WTC11 (cell line): Measurements from ENCODE around the gene IZUMO1. TPM values are rescaled to one million over a fixed set of nuclear protein-coding genes. Genes with fewer than 3 reads are reported as not detected.
A peak's percentile ranks its signal among the peaks of the same experiment; 100 is the strongest.

Experiments used
- ATAC-seq: fragments of 200-7000 bp; cut with Tn5 transposase; 2 replicates; pipeline ENCODE4 v1.10.0; 2021; ENCODE audit warnings: mild to moderate bottlenecking, moderate library complexity
- CTCF ChIA-PET: fragments of 300-600 bp; sonication (Branson Sonifier 250); formaldehyde crosslinking; loops from one replicate; lab custom pipeline; 2021; ENCODE audit warnings: antibody characterized with exemption; lab: Charles Lee
- POLR2A ChIA-PET: fragments of 350-600 bp; sonication (Branson Sonifier 250); formaldehyde crosslinking; loops from one replicate; lab custom pipeline; 2021; ENCODE audit warnings: antibody characterized with exemption; lab: Charles Lee
- DNase-seq: peaks from one replicate; pipeline ENCODE4 v3.0.0; 2021; ENCODE audit warnings: low spot score
- H3K27ac Mint-ChIP-seq: 2 replicates; pipeline ENCODE4 v1.8.0; 2021; ENCODE audit warnings: mixed read lengths
- H3K27me3 Mint-ChIP-seq: 2 replicates; pipeline ENCODE4 v1.8.0; 2021; ENCODE audit warnings: low read depth, mild to moderate bottlenecking, moderate library complexity, mixed read lengths
- H3K36me3 Mint-ChIP-seq: 2 replicates; pipeline ENCODE4 v1.8.0; 2021; ENCODE audit warnings: mixed read lengths
- H3K4me1 Mint-ChIP-seq: 2 replicates; pipeline ENCODE4 v1.8.0; 2022; ENCODE audit warnings: mixed read lengths
- H3K4me3 Mint-ChIP-seq: 2 replicates; pipeline ENCODE4 v1.8.0; 2021; ENCODE audit warnings: mild to moderate bottlenecking, moderate library complexity, mixed read lengths
- H3K9me3 Mint-ChIP-seq: 2 replicates; pipeline ENCODE4 v1.8.0; 2021; ENCODE audit warnings: mixed read lengths
- AFF4 ChIP-seq: sonication (generic); formaldehyde crosslinking; IDR thresholded peaks from 2 replicates; pipeline ENCODE4 v1.8.1; 2023; ENCODE audit warnings: mild to moderate bottlenecking, missing genetic modification reagents, borderline replicate concordance
- ATF2 ChIP-seq: sonication (generic); formaldehyde crosslinking; IDR thresholded peaks from 2 replicates; pipeline ENCODE4 v1.8.1; 2022; ENCODE audit warnings: low read depth, missing genetic modification reagents, borderline replicate concordance
- GABPB1 ChIP-seq: sonication (generic); formaldehyde crosslinking; IDR thresholded peaks from 2 replicates; pipeline ENCODE4 v1.8.1; 2023; ENCODE audit warnings: mild to moderate bottlenecking, missing genetic modification reagents
- NFE2L1 ChIP-seq: sonication (generic); formaldehyde crosslinking; IDR thresholded peaks from 2 replicates; pipeline ENCODE4 v1.8.1; 2023; ENCODE audit warnings: missing genetic modification reagents
- NR1H2 ChIP-seq: sonication (generic); formaldehyde crosslinking; IDR thresholded peaks from 2 replicates; pipeline ENCODE4 v1.9.0; 2021; ENCODE audit warnings: mild to moderate bottlenecking, moderate library complexity, missing genetic modification reagents
- USF2 ChIP-seq: sonication (generic); formaldehyde crosslinking; IDR thresholded peaks from 2 replicates; pipeline ENCODE4 v1.8.1; 2023; ENCODE audit warnings: mild to moderate bottlenecking, missing genetic modification reagents, moderate library complexity
- ZNF121 ChIP-seq: sonication (generic); formaldehyde crosslinking; IDR thresholded peaks from 2 replicates; pipeline ENCODE4 v1.8.0; 2023; ENCODE audit warnings: missing genetic modification reagents
- ZNF396 ChIP-seq: fragments of 250-450 bp; sonication (Bioruptor Pico); IDR thresholded peaks from 2 replicates; pipeline ENCODE4 v1.8.0; 2021; ENCODE audit warnings: mild to moderate bottlenecking, moderate library complexity, borderline replicate concordance
- ZNF671 ChIP-seq: fragments of 250-450 bp; sonication (Bioruptor Pico); IDR thresholded peaks from 2 replicates; pipeline ENCODE4 v1.8.0; 2021; ENCODE audit warnings: mild to moderate bottlenecking
- total RNA-seq: library from RNA; stranded (reverse); gene quantifications from 3 replicates; pipeline ENCODE4 v1.2.3, GENCODE V29; 2021

Gene IZUMO1
- total RNA-seq, 1 experiment from 2014 or later = 2.2 TPM

GRCh38 chr19:48760504-48761205 lies 13.9 kb upstream of the IZUMO1 start:
- TF ChIP-seq ZNF671 (no peak), AFF4 (no peak), ZNF396 (no peak), ATF2 (no peak), ZNF121 (CRISPR knock-in tag) (no peak), USF2 (no peak)
- no peak for ATAC-seq
- H3K4me1 Mint-ChIP-seq = peaks cover 6% of the 10 kb centered on the region
- POLR2A ChIA-PET = interaction anchor here (0.6 kb wide), 1 partner anchor 47 kb away, joined by 3 read pairs; no protein-coding TSS in a partner anchor
- H3K4me3 Mint-ChIP-seq = no peak overlapping the region
- H3K27me3 Mint-ChIP-seq = peaks cover 37% of the 10 kb centered on the region
- H3K27ac Mint-ChIP-seq = no peak overlapping the region
- CTCF ChIA-PET = interaction anchor here (0.9 kb wide), 2 partner anchors 52 to 82 kb away, joined by 3 read pairs; no protein-coding TSS in a partner anchor
- no peak for DNase-seq
- no peaks in the 10 kb centered on the region for H3K36me3 Mint-ChIP-seq
- no peaks in the 10 kb centered on the region for H3K9me3 Mint-ChIP-seq

GRCh38 chr19:48757741-48758144 lies 11.0 kb upstream of the IZUMO1 start:
- CTCF ChIA-PET = interaction anchor here (0.7 to 1.4 kb wide), 4 partner anchors 11 to 139 kb away, joined by 3 to 4 read pairs (median 3); partner anchors contain the start of genes IZUMO1, RPL18 and SPHK2
- ATAC-seq (no peak), DNase-seq (no peak)
- peaks cover 24% of the 10 kb centered on the region for H3K27me3 Mint-ChIP-seq
- no peak overlapping the region for H3K4me3 Mint-ChIP-seq
- POLR2A ChIA-PET = no interaction called here
- H3K27ac Mint-ChIP-seq = no peak overlapping the region
- no peaks in the 10 kb centered on the region for H3K36me3 Mint-ChIP-seq
- peaks cover 32% of the 10 kb centered on the region for H3K4me1 Mint-ChIP-seq
- no peaks in the 10 kb centered on the region for H3K9me3 Mint-ChIP-seq
- TF ChIP-seq NR1H2 (CRISPR knock-in tag) = no peak
- 0 out of 2 replicates have a peak, but pooled peaks have one; percentile 32 for TF ChIP-seq GABPB1 (CRISPR knock-in tag)

GRCh38 chr19:48757089-48757675 lies 10.5 kb upstream of the IZUMO1 start:
- no peak for DNase-seq
- Mint-ChIP-seq H3K9me3 (no peaks in the 10 kb centered on the region), H3K27me3 (peaks cover 18% of the 10 kb centered on the region), H3K4me3 (no peak overlapping the region), H3K27ac (no peak overlapping the region), H3K4me1 (peaks cover 32% of the 10 kb centered on the region), H3K36me3 (no peaks in the 10 kb centered on the region)
- TF ChIP-seq NFE2L1 (CRISPR knock-in tag) (no peak), AFF4 (no peak)
- ChIA-PET POLR2A (no interaction called here), CTCF (interaction anchor here (0.9 to 1.4 kb wide), 2 partner anchors 10 to 38 kb away, joined by 3 to 4 read pairs; partner anchors contain the start of gene IZUMO1)
- ATAC-seq = no peak
